Glutamatergic neuron (in vitro differentiated cells): Measurements from ENCODE around the gene CAMK1D. TPM values are rescaled to one million over a fixed set of nuclear protein-coding genes. Genes with fewer than 3 reads are reported as not detected.

Experiments
- DNase-seq: peaks from one replicate; pipeline ENCODE4 v3.0.0; 2022
- H3K27ac Mint-ChIP-seq: one replicate; pipeline ENCODE4 v1.8.0; 2020; ENCODE audit warnings: mild to moderate bottlenecking, mixed read lengths, inconsistent platforms; ENCODE audit not compliant: unreplicated experiment
- H3K27me3 Mint-ChIP-seq: one replicate; pipeline ENCODE4 v1.8.0; 2020; ENCODE audit warnings: mild to moderate bottlenecking, moderate library complexity, mixed read lengths, inconsistent platforms; ENCODE audit not compliant: unreplicated experiment
- H3K36me3 Mint-ChIP-seq: one replicate; pipeline ENCODE4 v1.8.0; 2020; ENCODE audit warnings: mild to moderate bottlenecking, mixed read lengths, inconsistent platforms; ENCODE audit not compliant: unreplicated experiment
- H3K4me1 Mint-ChIP-seq: one replicate; pipeline ENCODE4 v1.8.0; 2020; ENCODE audit warnings: mild to moderate bottlenecking, low read depth, mixed read lengths, inconsistent platforms; ENCODE audit not compliant: unreplicated experiment
- H3K4me3 Mint-ChIP-seq: one replicate; pipeline ENCODE4 v1.8.0; 2020; ENCODE audit warnings: mild to moderate bottlenecking, mixed read lengths, inconsistent platforms; ENCODE audit not compliant: unreplicated experiment
- H3K9me3 Mint-ChIP-seq: one replicate; pipeline ENCODE4 v1.8.0; 2020; ENCODE audit warnings: mild to moderate bottlenecking, moderate library complexity, mixed read lengths, inconsistent platforms; ENCODE audit not compliant: unreplicated experiment
- total RNA-seq: library from RNA; stranded (reverse); fragmentation: NEBNext Ultra II Directional; extraction: Animal tissue kit (Norgen Biotek cat#: 25700); gene quantifications from one replicate; pipeline ENCODE4 v1.2.1, GENCODE V29; 2021; ENCODE audit not compliant: unreplicated experiment
- TF ChIP-seq, protein P1 (sequence below): fragments of 200-600 bp; sonication (generic); IDR thresholded peaks from one replicate; pipeline ENCODE4 v1.5.0; 2021; ENCODE audit not compliant: partially characterized antibody, unreplicated experiment

Gene CAMK1D
- total RNA-seq, 1 donor from 2014 or later = 29.8 TPM

DNA sequence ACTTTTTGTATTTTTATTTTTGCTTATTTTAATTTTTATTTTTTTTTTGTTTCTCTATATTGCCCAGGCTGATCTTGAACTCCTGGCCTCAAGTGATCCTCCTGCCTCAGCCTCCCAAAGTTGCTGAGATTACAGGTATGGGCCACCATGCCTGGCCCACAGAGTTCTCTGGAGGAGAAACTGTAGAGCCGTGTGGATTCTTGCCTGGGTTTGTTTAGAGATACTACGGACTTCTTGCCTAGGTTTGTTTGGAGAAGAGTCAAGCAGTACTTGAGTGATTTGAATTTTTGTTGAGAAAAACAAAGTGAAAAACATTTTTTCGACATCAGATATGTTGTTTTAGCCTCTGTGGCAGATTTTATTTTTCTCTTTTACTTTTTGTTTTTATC lies 99.0 kb downstream of the CAMK1D start:
- Mint-ChIP-seq H3K4me1 (no peaks in the 10 kb centered on the region), H3K9me3 (no peaks in the 10 kb centered on the region), H3K36me3 (peaks cover under 1% of the 10 kb centered on the region), H3K27ac (no peak overlapping the region), H3K27me3 (no peaks in the 10 kb centered on the region), H3K4me3 (no peak overlapping the region)
- DNase-seq = no peak
- TF ChIP-seq, protein P1, sequence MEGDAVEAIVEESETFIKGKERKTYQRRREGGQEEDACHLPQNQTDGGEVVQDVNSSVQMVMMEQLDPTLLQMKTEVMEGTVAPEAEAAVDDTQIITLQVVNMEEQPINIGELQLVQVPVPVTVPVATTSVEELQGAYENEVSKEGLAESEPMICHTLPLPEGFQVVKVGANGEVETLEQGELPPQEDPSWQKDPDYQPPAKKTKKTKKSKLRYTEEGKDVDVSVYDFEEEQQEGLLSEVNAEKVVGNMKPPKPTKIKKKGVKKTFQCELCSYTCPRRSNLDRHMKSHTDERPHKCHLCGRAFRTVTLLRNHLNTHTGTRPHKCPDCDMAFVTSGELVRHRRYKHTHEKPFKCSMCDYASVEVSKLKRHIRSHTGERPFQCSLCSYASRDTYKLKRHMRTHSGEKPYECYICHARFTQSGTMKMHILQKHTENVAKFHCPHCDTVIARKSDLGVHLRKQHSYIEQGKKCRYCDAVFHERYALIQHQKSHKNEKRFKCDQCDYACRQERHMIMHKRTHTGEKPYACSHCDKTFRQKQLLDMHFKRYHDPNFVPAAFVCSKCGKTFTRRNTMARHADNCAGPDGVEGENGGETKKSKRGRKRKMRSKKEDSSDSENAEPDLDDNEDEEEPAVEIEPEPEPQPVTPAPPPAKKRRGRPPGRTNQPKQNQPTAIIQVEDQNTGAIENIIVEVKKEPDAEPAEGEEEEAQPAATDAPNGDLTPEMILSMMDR = no peak

DNA sequence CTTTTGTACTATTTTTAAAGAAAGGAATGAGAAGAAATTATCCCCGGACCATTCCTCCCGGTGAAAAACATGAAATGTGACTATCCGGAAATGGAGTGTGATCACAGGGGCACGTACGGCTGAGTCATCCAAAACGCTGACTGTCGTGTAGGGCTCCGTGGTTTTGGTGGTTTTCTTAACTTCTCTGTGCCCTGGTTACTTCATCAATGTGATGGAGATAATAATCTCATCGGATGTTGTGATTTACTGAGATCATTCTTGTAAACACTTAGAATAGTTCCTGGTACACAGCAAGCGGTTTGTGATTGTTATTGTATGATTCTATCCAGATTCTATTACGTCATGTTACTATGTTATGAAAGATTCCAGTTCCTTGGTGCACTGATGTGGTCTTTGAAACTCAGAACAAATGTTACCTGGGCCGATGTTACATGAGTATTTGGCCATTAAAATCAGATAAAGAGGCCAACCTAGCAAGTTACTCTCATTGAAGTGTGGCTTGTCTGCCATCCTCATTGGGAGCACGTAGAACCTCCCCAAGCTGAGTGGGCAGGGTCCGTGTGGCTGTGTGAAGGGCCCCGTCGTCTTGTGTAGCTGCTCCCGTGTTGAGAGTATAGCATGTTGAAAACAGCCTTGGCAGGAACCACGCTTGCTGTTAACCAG lies 99.5 kb downstream of the CAMK1D start:
- Mint-ChIP-seq H3K4me1 (no peaks in the 10 kb centered on the region), H3K36me3 (no peaks in the 10 kb centered on the region), H3K9me3 (no peaks in the 10 kb centered on the region), H3K27me3 (no peaks in the 10 kb centered on the region), H3K4me3 (no peak overlapping the region), H3K27ac (no peak overlapping the region)
- TF ChIP-seq, protein P1 = no peak
- DNase-seq = no peak

DNA sequence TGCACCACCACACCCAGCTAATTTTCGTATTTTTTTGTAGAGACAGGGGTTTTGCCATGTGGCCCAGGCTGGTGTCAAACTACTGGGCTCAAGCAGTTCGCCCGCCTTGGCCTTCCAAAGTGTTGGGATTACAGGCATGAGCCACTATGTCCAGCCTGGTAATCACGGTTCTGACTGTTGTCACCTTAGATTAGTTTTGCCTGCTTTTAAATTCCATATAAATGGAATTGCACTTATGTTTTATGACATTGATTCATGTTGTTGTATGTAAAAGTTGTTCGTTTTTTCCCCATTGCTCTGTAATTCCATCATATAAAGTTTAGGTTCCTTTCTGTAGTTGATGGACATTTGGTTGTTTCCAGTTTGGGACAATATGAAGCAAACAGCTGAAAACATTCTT lies 106.0 kb downstream of the CAMK1D start:
- Mint-ChIP-seq H3K9me3 (peaks cover 4% of the 10 kb centered on the region), H3K4me3 (no peak overlapping the region), H3K36me3 (no peaks in the 10 kb centered on the region), H3K27ac (no peak overlapping the region), H3K27me3 (peaks cover 2% of the 10 kb centered on the region), H3K4me1 (peaks cover 22% of the 10 kb centered on the region)
- DNase-seq = no peak
- TF ChIP-seq, protein P1 = no peak

DNA sequence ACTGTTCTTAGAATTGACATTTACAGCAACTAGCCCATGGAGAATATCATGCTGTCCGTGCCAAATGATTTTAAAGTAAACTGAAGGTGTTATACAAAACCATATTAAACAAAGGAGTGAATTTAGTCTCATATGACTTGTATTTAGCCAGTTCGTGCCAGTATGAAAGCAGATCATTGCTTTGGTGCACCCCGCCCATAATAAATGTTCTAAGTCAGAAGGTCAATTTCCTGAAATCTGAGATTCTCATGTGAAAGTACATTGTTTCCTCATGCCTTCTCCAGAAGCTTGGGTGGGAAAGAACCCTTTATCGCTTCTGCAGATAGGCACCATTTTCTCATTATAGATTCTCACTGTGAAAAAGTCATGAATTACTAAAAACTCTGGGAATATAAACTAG lies 106.4 kb downstream of the CAMK1D start:
- no peak overlapping the region for H3K27ac Mint-ChIP-seq
- peaks cover 4% of the 10 kb centered on the region for H3K9me3 Mint-ChIP-seq
- peaks cover 22% of the 10 kb centered on the region for H3K4me1 Mint-ChIP-seq
- TF ChIP-seq, protein P1 = no peak
- H3K27me3 Mint-ChIP-seq = peaks cover 2% of the 10 kb centered on the region
- no peaks in the 10 kb centered on the region for H3K36me3 Mint-ChIP-seq
- H3K4me3 Mint-ChIP-seq = no peak overlapping the region
- DNase-seq = no peak

DNA sequence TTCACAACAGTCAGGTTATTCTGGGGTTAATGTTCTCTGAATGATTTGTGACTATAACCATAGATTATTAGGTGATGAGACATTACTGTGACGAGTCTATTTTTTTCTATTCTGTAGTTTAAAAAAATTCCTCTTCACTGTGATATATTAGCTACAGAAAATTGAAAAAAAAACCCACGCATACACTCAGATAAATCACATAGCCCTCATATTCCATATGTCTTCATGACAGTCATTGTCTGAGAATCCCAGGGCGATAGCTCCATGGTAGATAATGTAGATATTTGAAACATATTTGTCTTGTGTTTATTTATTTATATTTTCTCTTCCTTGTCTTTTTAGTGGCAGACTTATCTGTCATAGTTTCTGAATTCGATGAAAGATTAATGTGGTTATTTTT lies 110.0 kb downstream of the CAMK1D start:
- Mint-ChIP-seq H3K36me3 (no peaks in the 10 kb centered on the region), H3K4me3 (no peak overlapping the region), H3K27me3 (peaks cover 5% of the 10 kb centered on the region), H3K9me3 (peaks cover 7% of the 10 kb centered on the region), H3K4me1 (peaks cover 32% of the 10 kb centered on the region), H3K27ac (no peak overlapping the region)
- TF ChIP-seq, protein P1 = no peak
- no peak for DNase-seq
